Right renal pelvis (tissue), 4 donors: Measurements from ENCODE around the gene PRR7. TPM values are rescaled to one million over a fixed set of nuclear protein-coding genes. Genes with fewer than 3 reads are reported as not detected.
"Not testable (repeated sequence)": the region's sequence is repeated elsewhere in the genome, so short reads cannot be mapped to it uniquely, and the experiment has no call there.

Source experiments
- DNase-seq, 4 donors: peaks; one replicate each; pipeline ENCODE4 v3.0.0-alpha.2; 2013; ENCODE audit warnings: low read depth in 4 of 4, low spot score in 3 of 4, missing footprints in 1 of 4
- polyA plus RNA-seq, 4 donors: library from polyadenylated mRNA; unstranded; fragments of 120-200 nt; gene quantifications; one replicate each; pipeline ENCODE4 v1.2.1, GENCODE V29; 2013; ENCODE audit not compliant: insufficient read length in 4 of 4

The PRR7 gene
- polyA plus RNA-seq, result 1 to 10 TPM in 3 of 4 donors, under 1 TPM in 1; 0.83 to 3.8 (median 1.2) TPM

GRCh38 chr5:177446200-177447065, at the start of gene PRR7:
Gene PRR7, plus strand, starts transcription at chr5:177446814. Its CDS starts 8,254 bp downstream, at chr5:177455068.
- no peak for DNase-seq

GRCh38 chr5:177397875-177398390, 48.7 kb upstream of the PRR7 start:
- DNase-seq, result no peak

GRCh38 chr5:177399997-177400868, 46.4 kb upstream of the PRR7 start, which contains the start of gene PFN3:
Gene PFN3, minus strand, starts transcription at chr5:177400661. Its CDS starts 85 bp downstream, at chr5:177400576.
- no peak for DNase-seq

- DNase-seq, result no peak
Observed at GRCh38 chr5:177402271-177403043, 44.2 kb upstream of the PRR7 start.

- no peak for DNase-seq
Observed at GRCh38 chr5:177403102-177403791, 43.4 kb upstream of the PRR7 start.

- peak in 1 of 4 donors; percentile 63 for DNase-seq
Observed at GRCh38 chr5:177403792-177404640, 42.6 kb upstream of the PRR7 start.

- DNase-seq, result no peak
Observed at GRCh38 chr5:177404641-177405179, 41.9 kb upstream of the PRR7 start.

- DNase-seq, result no peak
Observed at GRCh38 chr5:177405312-177405711, 41.3 kb upstream of the PRR7 start.

GRCh38 chr5:177405805-177406204, 40.8 kb upstream of the PRR7 start:
- DNase-seq, result no peak

GRCh38 chr5:177409043-177409801, 37.4 kb upstream of the PRR7 start, which contains the start of gene F12:
Gene F12, minus strand, starts transcription at chr5:177409564. Its CDS starts 37 bp downstream, at chr5:177409527.
- no peak for DNase-seq

GRCh38 chr5:177410575-177410974, 36.0 kb upstream of the PRR7 start:
- no peak for DNase-seq

GRCh38 chr5:177412603-177413233, 33.9 kb upstream of the PRR7 start:
- DNase-seq, result no peak

GRCh38 chr5:177414481-177414880, 32.1 kb upstream of the PRR7 start:
- no peak for DNase-seq

GRCh38 chr5:177417081-177417480, 29.5 kb upstream of the PRR7 start:
- DNase-seq, result not testable (repeated sequence)

- no peak for DNase-seq
Observed at GRCh38 chr5:177419046-177419445, 27.6 kb upstream of the PRR7 start.

GRCh38 chr5:177420472-177420871, 26.1 kb upstream of the PRR7 start:
- DNase-seq, result not testable (repeated sequence)
